ENCODE results near the gene PKM. TPM values are rescaled to one million over a fixed set of nuclear protein-coding genes. Genes with fewer than 3 reads are reported as not detected.

The PKM gene
- total and polyA plus RNA-seq, 9 of the 15 experiments (the other 6 are each of a cell fraction or from before 2014, with no cell fraction given): 140 to 825 (median 383) TPM

DNA sequence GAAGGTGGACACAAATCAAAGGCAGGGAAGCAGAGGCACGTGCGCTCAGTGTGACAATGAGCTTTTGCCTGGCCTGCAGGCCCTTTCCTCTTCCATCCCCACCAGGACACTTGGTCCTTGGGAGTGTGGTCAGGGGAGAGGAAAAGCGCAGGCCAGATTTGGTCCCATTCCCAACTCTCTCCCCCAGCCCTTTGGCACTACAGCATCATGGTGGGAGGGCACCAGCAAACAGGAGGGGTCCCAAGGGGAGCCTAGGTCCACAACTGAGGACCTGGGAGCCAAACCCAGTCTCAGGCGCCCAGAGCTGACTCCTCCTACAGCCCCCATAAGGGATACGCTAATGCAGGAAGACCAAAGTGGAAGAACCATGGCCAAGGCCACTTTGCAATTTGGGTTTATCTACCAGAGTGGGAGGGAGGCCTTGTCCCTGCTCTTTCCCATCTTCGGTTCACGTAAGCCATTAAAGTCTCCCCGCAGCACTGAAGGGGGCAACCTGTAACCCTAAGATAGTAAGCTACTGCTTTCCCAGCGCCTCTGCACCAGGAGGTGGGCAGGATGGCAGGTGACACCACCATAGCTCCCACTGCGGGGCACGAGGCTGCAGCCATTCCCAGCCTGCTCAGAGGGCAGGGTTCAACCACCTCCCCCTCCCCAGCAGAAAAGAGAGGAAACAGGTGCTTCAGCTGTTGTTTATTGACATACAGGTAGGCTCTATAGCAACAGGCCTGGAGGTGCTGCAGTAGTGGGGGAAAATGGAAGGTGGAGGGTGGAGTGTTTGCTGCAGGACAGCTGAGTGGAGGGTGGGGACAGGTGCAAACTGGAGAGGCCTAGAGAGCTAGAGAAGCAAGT, 32.4 kb downstream of the PKM start (continued):
- TF ChIP-seq, protein P1, sequence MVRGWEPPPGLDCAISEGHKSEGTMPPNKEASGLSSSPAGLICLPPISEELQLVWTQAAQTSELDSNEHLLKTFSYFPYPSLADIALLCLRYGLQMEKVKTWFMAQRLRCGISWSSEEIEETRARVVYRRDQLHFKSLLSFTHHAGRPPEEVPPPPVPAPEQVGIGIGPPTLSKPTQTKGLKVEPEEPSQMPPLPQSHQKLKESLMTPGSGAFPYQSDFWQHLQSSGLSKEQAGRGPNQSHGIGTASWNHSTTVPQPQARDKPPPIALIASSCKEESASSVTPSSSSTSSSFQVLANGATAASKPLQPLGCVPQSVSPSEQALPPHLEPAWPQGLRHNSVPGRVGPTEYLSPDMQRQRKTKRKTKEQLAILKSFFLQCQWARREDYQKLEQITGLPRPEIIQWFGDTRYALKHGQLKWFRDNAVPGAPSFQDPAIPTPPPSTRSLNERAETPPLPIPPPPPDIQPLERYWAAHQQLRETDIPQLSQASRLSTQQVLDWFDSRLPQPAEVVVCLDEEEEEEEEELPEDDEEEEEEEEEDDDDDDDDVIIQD (CRISPR knock-in tag; IDR thresholded peaks at IDR 0.05): no peak
- TF ChIP-seq SIX5 (IDR thresholded peaks at IDR 0.05; ENCODE audit: borderline replicate concordance in 1 of 2, insufficient read depth in 1 of 2, low read depth in 1 of 2, low read length in 2 of 2) (no peak), SUPT5H (IDR thresholded peaks at IDR 0.05) (peak; percentile 73), ILF3 (IDR thresholded peaks at IDR 0.05; ENCODE audit: borderline replicate concordance) (no peak; the same call in 1 of the 2 replicates), ZBTB17 (CRISPR knock-in tag; IDR thresholded peaks at IDR 0.05) (0 out of 2 replicates have a peak, but pooled peaks have one; percentile 61), POLR2A (conservative IDR thresholded peaks at IDR 0.05) (peak; percentile 71), KLF10 (CRISPR knock-in tag; IDR thresholded peaks at IDR 0.05) (peak; percentile 19; the same call in 1 of the 2 replicates), U2AF1 (optimal IDR thresholded peaks at IDR 0.05; ENCODE audit: low read depth, low read length) (no peak), SIN3A (IDR thresholded peaks at IDR 0.05; ENCODE audit: borderline replicate concordance in 2 of 2, control insufficient read depth in 1 of 2, low read depth in 2 of 2, low read length in 2 of 2) (no peak), ZNF717 (CRISPR knock-in tag; IDR thresholded peaks at IDR 0.05) (0 out of 2 replicates have a peak, but pooled peaks have one; percentile 56), POLR2AphosphoS5 (IDR thresholded peaks at IDR 0.05; ENCODE audit: control insufficient read depth, insufficient read depth, low read depth, low read length) (peak; percentile 49; the same call in 1 of the 2 replicates), POLR2B (IDR thresholded peaks at IDR 0.05; ENCODE audit: low read depth, partially characterized antibody) (peak; percentile 61)
- TF ChIP-seq, protein P2, sequence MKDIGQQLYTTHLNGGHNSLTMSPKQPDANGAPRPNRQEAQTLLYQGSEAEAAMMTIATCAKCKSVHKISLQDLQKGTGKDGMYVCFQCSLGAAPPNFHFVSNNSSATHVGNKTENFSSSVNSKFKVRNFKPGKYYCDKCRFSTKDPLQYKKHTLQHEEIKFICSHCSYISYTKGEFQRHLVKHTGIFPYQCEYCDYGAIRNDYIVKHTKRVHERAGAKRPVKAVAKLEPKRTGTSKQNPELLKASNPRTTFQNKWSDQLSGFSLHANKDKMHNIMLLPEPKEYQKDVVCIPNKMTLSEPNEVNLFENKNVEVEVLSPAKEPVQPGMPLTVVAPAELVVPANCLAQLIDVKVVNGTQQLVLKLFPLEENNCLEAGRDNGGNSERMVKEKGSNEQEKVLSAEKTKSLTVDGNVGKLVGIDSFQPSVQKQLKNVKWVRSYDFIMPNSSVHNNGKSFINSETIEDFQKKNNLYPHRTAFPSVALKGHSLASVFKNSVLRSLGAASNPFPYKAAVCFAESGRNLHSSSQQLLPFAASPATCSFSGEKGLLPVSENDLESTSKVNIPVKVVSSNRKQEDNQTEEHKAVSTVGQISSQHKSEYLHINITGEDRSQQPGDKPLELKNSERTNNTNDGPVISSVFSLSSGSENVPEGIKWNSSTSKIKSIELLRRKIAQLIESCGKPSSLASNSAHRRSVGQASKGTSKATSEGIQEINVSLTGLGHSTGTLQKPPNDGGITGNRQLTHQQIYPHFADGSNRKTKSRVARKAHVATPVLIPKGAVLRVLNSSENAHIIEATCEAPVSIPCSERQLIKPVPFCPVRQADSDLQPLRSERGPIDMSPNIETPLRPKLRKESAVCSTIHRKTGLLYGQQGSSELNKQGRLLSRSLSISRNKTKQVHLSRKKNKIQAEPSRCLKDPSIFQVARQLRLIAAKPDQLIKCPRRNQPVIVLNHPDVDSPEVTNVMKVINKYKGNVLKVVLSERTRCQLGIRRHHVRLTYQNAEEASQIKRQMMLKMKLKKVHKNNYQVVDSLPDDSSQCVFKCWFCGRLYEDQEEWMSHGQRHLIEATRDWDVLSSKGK (CRISPR knock-in tag; IDR thresholded peaks at IDR 0.05): 0 out of 2 replicates have a peak, but pooled peaks have one; percentile 40
- TF ChIP-seq, protein P3, sequence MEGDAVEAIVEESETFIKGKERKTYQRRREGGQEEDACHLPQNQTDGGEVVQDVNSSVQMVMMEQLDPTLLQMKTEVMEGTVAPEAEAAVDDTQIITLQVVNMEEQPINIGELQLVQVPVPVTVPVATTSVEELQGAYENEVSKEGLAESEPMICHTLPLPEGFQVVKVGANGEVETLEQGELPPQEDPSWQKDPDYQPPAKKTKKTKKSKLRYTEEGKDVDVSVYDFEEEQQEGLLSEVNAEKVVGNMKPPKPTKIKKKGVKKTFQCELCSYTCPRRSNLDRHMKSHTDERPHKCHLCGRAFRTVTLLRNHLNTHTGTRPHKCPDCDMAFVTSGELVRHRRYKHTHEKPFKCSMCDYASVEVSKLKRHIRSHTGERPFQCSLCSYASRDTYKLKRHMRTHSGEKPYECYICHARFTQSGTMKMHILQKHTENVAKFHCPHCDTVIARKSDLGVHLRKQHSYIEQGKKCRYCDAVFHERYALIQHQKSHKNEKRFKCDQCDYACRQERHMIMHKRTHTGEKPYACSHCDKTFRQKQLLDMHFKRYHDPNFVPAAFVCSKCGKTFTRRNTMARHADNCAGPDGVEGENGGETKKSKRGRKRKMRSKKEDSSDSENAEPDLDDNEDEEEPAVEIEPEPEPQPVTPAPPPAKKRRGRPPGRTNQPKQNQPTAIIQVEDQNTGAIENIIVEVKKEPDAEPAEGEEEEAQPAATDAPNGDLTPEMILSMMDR (IDR thresholded peaks at IDR 0.05 in 2 of 3, conservative IDR thresholded peaks at IDR 0.05 in 1 of 3; ENCODE audit: insufficient read depth in 2 of 3, low read depth in 1 of 3, low read length in 3 of 3): no peak
